ENCODE results near the gene ZP3. TPM values are rescaled to one million over a fixed set of nuclear protein-coding genes. Genes with fewer than 3 reads are reported as not detected.

The ZP3 gene
- total RNA-seq = 0.97 and 1.8 TPM in 2 replicates

DNA sequence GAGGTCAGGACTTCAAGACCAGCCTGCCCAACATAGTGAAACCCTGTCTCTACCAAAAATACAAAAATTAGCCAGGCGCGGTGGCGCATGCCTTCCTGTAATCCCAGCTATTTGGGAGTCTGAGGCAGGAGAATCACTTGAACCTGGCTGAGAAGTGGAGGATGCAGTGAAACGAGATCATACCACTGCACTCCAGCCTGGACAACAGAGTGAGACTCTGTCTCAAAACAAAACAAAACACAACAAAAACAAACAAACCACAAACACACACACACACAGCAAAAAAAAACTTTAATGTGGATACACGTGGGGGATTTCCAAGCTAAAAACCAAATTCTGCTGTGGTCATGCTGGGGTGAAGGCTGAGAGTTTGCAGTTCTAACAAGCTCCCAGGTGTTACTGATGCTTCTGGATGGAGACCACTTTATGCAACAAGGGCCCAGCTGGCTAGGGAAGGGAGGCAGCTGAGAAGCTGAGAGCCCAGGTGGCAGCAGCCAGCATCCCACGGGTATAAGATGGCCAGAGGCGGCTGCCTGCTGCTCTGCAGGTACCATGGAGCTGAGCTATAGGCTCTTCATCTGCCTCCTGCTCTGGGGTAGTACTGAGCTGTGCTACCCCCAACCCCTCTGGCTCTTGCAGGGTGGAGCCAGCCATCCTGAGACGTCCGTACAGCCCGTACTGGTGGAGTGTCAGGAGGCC lies at the start of gene ZP3:
TSS of gene ZP3 (plus strand) at position 538 of the 699 bp plus-strand sequence. CDS start at position 553, 15 bp downstream.

DNA sequence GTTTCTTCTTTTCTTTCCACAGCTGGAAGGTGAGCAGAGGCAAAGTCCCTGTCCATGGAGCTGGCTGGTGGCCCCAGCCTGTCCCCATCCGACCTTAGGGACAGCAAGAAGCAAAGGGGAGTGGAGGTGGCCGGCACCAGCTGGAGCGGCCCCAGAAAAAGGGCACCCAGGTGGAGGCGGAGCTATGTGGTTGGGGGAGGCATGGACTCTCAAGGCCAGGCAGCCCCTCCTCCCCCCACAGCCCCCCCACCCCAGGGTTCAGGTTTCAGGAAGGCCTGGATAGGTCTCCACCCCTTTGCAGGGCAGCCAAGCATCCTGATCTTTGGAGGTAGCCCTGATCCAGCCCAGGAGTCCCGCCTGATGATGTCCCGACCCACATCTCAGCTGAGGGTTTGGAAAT lies 15.2 kb upstream of the ZP3 start, which contains the start of gene SSC4D:
TSS of gene SSC4D (minus strand) at position 161 of the 400 bp plus-strand sequence. CDS start 5,258 bp downstream, outside the sequence.

DNA sequence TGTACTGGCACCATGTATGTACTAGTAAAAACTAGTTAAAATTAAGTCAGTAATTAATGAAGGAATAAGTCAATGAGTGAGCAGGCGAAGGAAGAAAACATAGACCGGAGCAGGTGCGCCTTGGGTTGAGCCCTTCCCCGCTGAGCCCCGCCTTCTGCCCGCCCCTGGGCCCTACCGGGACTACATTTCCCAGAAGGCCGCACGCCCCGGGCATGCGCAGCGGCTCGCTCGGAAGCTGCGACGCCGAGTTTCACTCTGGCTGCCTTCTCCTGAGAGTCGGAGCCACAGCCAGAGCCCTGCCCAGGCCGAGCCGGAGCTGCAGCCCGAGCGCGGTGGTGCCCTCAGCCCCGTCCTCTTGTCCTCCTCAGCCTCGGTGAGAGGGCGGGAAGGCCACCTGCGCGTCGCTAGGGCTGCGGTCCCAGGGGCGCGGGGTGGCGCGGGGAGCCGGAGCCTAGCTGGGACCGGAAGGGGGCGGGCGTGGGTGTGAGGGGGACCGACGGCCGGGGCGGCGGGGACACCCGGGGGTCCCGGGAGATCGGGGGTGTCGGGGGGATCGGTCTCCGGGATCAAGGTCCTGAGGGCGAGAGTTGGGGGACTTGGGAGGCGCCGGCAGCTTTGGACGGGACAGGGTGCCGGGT lies 36.8 kb downstream of the ZP3 start, which contains the start of gene DTX2:
TSS of gene DTX2 (plus strand) at position 246 of the 638 bp plus-strand sequence. CDS start 18,801 bp downstream, outside the sequence.

Other genes starting within 250 kb of the ZP3 start
- gene SRRM3, start 223.1 kb upstream of the ZP3 start, total RNA-seq = 0.91 and 1.3 TPM in 2 replicates
- gene HSPB1, start 122.3 kb upstream of the ZP3 start, total RNA-seq = 37.4 and 77.2 TPM in 2 replicates
- gene YWHAG, start 66.0 kb upstream of the ZP3 start, total RNA-seq = 74.3 and 101 TPM in 2 replicates
- 0.65 and 0.76 TPM in 2 replicates for gene SSC4D, start 15.3 kb upstream of the ZP3 start, total RNA-seq
- gene DTX2, start 36.8 kb downstream of the ZP3 start, total RNA-seq = 4.2 and 5.3 TPM in 2 replicates
- gene UPK3B, start 85.6 kb downstream of the ZP3 start, total RNA-seq = not detected in 2 replicates
- not detected in 2 replicates for gene SPDYE16, start 118.3 kb downstream of the ZP3 start, total RNA-seq
- 0.30 and 0.97 TPM in 2 replicates for gene POMZP3, start 202.3 kb downstream of the ZP3 start, total RNA-seq